ENCODE measurements around the gene ZNF302.

Gene ZNF302

GRCh38 chr19:34733266-34733745 is 55.8 kb downstream of the ZNF302 start:
- DNase-seq: no peak

GRCh38 chr19:34733746-34734536 is 56.5 kb downstream of the ZNF302 start, which contains the start of gene ZNF181:
ZNF181 (plus strand) TSS chr19:34734243; CDS start chr19:34735038, 795 bp downstream.
- DNase-seq: peak; percentile 43 to 78 (median 68)

- DNase-seq: no peak
These were observed 57.1 kb downstream of the ZNF302 start for GRCh38 chr19:34734537-34735103.
